ENCODE data around the gene MTCP1.

DNA sequence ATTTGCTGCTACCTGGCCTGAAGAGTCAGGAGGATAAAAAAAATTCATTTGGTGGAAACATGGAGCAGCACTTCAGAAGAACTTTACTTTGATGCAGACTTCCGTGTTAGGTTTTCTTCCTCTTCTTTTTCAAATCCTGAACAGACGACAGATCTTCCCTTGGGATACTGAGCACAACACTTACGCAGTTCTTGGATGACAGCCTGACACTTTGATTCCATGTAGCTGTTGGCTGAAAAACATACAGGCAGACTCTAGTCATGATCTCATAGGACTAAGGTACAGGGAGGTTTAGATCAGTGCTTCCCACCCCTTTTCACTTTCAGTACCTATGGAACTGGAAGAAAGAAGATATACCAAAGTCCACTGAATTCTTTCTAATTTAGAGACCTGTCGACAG lies 9.2 kb downstream of the MTCP1 start:
- TF ChIP-seq, protein P1, sequence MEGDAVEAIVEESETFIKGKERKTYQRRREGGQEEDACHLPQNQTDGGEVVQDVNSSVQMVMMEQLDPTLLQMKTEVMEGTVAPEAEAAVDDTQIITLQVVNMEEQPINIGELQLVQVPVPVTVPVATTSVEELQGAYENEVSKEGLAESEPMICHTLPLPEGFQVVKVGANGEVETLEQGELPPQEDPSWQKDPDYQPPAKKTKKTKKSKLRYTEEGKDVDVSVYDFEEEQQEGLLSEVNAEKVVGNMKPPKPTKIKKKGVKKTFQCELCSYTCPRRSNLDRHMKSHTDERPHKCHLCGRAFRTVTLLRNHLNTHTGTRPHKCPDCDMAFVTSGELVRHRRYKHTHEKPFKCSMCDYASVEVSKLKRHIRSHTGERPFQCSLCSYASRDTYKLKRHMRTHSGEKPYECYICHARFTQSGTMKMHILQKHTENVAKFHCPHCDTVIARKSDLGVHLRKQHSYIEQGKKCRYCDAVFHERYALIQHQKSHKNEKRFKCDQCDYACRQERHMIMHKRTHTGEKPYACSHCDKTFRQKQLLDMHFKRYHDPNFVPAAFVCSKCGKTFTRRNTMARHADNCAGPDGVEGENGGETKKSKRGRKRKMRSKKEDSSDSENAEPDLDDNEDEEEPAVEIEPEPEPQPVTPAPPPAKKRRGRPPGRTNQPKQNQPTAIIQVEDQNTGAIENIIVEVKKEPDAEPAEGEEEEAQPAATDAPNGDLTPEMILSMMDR (conservative IDR thresholded peaks at IDR 0.05; ENCODE audit: low read depth, low read length), result no peak
- TF ChIP-seq EZH2phosphoT487 (IDR thresholded peaks at IDR 0.05; ENCODE audit: borderline replicate concordance, low read length) (no peak), EZH2 (IDR thresholded peaks at IDR 0.05; ENCODE audit: low read length, unreplicated experiment) (no peak)

Data from PC-3 (cell line).